ENCODE data around the gene CRYBG1.

Gene CRYBG1

DNA sequence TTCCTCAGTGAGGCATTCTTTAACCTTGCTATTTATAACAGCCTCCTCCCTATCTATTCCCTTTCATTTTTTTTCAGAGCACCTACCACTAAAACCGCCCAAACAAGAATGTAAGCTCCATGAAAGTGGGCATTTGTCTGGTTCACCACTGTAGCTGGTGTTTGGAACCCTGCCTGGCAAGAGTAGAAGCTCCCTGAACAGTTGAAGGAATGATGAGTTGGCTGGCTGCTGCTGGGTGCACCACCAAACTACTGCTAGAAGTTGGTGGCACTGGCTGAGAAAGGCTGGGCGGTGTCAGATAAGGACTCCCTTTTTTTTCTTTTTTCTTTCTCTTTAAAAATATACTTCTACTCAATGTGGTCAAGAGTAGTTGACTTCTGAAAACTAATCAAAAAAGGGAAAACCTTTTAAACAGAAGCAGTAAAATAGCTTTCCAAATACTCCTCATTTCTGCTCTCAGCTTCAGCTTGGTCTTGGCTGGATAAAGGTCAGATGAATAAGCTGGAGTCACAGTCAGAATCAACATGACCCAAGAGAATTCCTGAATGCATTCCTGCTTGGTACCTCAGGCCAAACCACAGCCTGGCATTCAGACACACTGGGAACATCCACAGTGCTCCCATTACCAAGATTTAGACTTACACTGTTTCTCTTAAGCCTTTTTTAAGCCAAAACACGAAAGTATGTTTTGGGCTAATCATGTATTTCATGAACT, 230.8 kb downstream of the CRYBG1 start:
- H3K4me3 ChIP-seq (ENCODE audit: low read depth, low read length) = no peak overlapping the region
- no peak for TF ChIP-seq CTCF (IDR thresholded peaks at IDR 0.05; ENCODE audit: insufficient read depth, low read depth, low read length, missing control alignments)
- no peak for DNase-seq (ENCODE audit: low read depth)

DNA sequence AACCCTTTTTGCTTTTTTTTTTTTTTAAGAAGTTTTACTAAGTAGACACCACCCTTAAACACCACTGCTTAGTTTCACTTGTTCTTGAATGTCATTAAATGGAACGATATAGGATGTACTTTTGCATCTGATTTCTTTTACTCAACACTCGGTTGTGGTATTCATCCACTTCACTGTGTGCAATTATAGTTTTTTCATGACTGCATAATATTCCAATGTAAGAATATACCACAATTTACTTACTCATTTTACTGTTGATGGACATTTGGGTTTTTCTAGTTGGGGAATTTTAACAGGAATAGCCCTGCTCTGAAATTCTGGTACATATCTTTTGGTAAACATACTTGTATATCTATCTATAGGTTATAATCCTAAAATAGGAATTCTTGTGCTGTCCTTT, 238.9 kb downstream of the CRYBG1 start:
- TF ChIP-seq CTCF (IDR thresholded peaks at IDR 0.05; ENCODE audit: insufficient read depth, low read depth, low read length, missing control alignments) = no peak
- no peak overlapping the region for H3K4me3 ChIP-seq (ENCODE audit: low read depth, low read length)
- DNase-seq (ENCODE audit: low read depth) = no peak

GRCh38 chr6:106600329-106600728, 239.8 kb downstream of the CRYBG1 start:
- no peak for TF ChIP-seq CTCF (IDR thresholded peaks at IDR 0.05; ENCODE audit: insufficient read depth, low read depth, low read length, missing control alignments)
- no peak overlapping the region for H3K4me3 ChIP-seq (ENCODE audit: low read depth, low read length)
- DNase-seq (ENCODE audit: low read depth) = no peak

- H3K4me3 ChIP-seq (ENCODE audit: low read depth, low read length) = no peak overlapping the region
- TF ChIP-seq CTCF (IDR thresholded peaks at IDR 0.05; ENCODE audit: insufficient read depth, low read depth, low read length, missing control alignments) = peak; percentile 66
- peak; percentile 81 for DNase-seq (ENCODE audit: low read depth)
Observed at GRCh38 chr6:106608080-106608668, 247.7 kb downstream of the CRYBG1 start.

GRCh38 chr6:106609699-106610098, 249.2 kb downstream of the CRYBG1 start:
- H3K4me3 ChIP-seq (ENCODE audit: low read depth, low read length) = no peak overlapping the region
- peak; percentile 31 for TF ChIP-seq CTCF (IDR thresholded peaks at IDR 0.05; ENCODE audit: insufficient read depth, low read depth, low read length, missing control alignments)
- peak; percentile 52 for DNase-seq (ENCODE audit: low read depth)

- TF ChIP-seq CTCF (IDR thresholded peaks at IDR 0.05; ENCODE audit: insufficient read depth, low read depth, low read length, missing control alignments) = no peak
- H3K4me3 ChIP-seq (ENCODE audit: low read depth, low read length) = no peak overlapping the region
- no peak for DNase-seq (ENCODE audit: low read depth)
Observed at GRCh38 chr6:106611030-106611429, 250.5 kb downstream of the CRYBG1 start.

Data from GM12865 (cell line).